NCI-H2227 treated with DMSO at 0.1 percent for 48 hours (cell line): ENCODE measurements around the gene MTSS2.
"Not testable (repeated sequence)": the region's sequence is repeated elsewhere in the genome, so short reads cannot be mapped to it uniquely, and the experiment has no call there.

Experiments used
- DNase-seq: peaks from one replicate; lab custom pipeline; 2025; lab: John Stamatoyannopoulos, UW

MTSS2 gene

GRCh38 chr16:70674221-70675014, 11.4 kb downstream of the MTSS2 start:
- DNase-seq: no peak

- DNase-seq: not testable (repeated sequence)
These were observed 14.9 kb downstream of the MTSS2 start for GRCh38 chr16:70670938-70671337.

GRCh38 chr16:70670175-70670574, 15.7 kb downstream of the MTSS2 start:
- no peak for DNase-seq

- no peak for DNase-seq
These were observed 19.8 kb downstream of the MTSS2 start for GRCh38 chr16:70665806-70666735.

GRCh38 chr16:70665113-70665694, 20.6 kb downstream of the MTSS2 start:
- no peak for DNase-seq

GRCh38 chr16:70664325-70665112, 21.3 kb downstream of the MTSS2 start:
- DNase-seq: no peak

- DNase-seq: no peak
These were observed 22.1 kb downstream of the MTSS2 start for GRCh38 chr16:70663524-70664324.

- DNase-seq: no peak
These were observed 22.8 kb downstream of the MTSS2 start for GRCh38 chr16:70662991-70663523.

GRCh38 chr16:70661918-70662641, 23.8 kb downstream of the MTSS2 start:
- no peak for DNase-seq

- DNase-seq: no peak
These were observed 24.3 kb downstream of the MTSS2 start for GRCh38 chr16:70661534-70661917.

- DNase-seq: no peak
These were observed 25.0 kb downstream of the MTSS2 start for GRCh38 chr16:70660672-70661350.

- DNase-seq: no peak
These were observed 25.7 kb downstream of the MTSS2 start for GRCh38 chr16:70659953-70660671.

- DNase-seq: no peak
These were observed 26.3 kb downstream of the MTSS2 start for GRCh38 chr16:70659546-70659945.

- no peak for DNase-seq
These were observed 26.9 kb downstream of the MTSS2 start for GRCh38 chr16:70658921-70659320.

GRCh38 chr16:70657956-70658355, 27.9 kb downstream of the MTSS2 start:
- no peak for DNase-seq

GRCh38 chr16:70656712-70657263, 29.1 kb downstream of the MTSS2 start:
- no peak for DNase-seq

GRCh38 chr16:70656065-70656711, 29.7 kb downstream of the MTSS2 start:
- DNase-seq: no peak
